ENCODE measurements around the gene ST6GALNAC3.

GRCh38 chr1:76657623-76658022, 583.1 kb downstream of the ST6GALNAC3 start:
- TF ChIP-seq GLI2 (tag by site-specific recombination; IDR thresholded peaks at IDR 0.05; ENCODE audit: borderline replicate concordance, low read depth) (no peak), ZNF571 (tag by site-specific recombination; IDR thresholded peaks at IDR 0.05) (no peak), ZNF24 (tag by site-specific recombination; IDR thresholded peaks at IDR 0.05) (no peak), ZNF660 (tag by site-specific recombination; IDR thresholded peaks at IDR 0.05) (no peak), CTCF (tag by site-specific recombination; IDR thresholded peaks at IDR 0.05) (no peak), ZNF133 (tag by site-specific recombination; IDR thresholded peaks at IDR 0.05) (no peak)
- TF ChIP-seq, protein P1, sequence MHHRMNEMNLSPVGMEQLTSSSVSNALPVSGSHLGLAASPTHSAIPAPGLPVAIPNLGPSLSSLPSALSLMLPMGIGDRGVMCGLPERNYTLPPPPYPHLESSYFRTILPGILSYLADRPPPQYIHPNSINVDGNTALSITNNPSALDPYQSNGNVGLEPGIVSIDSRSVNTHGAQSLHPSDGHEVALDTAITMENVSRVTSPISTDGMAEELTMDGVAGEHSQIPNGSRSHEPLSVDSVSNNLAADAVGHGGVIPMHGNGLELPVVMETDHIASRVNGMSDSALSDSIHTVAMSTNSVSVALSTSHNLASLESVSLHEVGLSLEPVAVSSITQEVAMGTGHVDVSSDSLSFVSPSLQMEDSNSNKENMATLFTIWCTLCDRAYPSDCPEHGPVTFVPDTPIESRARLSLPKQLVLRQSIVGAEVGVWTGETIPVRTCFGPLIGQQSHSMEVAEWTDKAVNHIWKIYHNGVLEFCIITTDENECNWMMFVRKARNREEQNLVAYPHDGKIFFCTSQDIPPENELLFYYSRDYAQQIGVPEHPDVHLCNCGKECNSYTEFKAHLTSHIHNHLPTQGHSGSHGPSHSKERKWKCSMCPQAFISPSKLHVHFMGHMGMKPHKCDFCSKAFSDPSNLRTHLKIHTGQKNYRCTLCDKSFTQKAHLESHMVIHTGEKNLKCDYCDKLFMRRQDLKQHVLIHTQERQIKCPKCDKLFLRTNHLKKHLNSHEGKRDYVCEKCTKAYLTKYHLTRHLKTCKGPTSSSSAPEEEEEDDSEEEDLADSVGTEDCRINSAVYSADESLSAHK (tag by site-specific recombination; IDR thresholded peaks at IDR 0.05) = no peak
- TF ChIP-seq, protein P2, sequence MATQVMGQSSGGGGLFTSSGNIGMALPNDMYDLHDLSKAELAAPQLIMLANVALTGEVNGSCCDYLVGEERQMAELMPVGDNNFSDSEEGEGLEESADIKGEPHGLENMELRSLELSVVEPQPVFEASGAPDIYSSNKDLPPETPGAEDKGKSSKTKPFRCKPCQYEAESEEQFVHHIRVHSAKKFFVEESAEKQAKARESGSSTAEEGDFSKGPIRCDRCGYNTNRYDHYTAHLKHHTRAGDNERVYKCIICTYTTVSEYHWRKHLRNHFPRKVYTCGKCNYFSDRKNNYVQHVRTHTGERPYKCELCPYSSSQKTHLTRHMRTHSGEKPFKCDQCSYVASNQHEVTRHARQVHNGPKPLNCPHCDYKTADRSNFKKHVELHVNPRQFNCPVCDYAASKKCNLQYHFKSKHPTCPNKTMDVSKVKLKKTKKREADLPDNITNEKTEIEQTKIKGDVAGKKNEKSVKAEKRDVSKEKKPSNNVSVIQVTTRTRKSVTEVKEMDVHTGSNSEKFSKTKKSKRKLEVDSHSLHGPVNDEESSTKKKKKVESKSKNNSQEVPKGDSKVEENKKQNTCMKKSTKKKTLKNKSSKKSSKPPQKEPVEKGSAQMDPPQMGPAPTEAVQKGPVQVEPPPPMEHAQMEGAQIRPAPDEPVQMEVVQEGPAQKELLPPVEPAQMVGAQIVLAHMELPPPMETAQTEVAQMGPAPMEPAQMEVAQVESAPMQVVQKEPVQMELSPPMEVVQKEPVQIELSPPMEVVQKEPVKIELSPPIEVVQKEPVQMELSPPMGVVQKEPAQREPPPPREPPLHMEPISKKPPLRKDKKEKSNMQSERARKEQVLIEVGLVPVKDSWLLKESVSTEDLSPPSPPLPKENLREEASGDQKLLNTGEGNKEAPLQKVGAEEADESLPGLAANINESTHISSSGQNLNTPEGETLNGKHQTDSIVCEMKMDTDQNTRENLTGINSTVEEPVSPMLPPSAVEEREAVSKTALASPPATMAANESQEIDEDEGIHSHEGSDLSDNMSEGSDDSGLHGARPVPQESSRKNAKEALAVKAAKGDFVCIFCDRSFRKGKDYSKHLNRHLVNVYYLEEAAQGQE (tag by site-specific recombination; IDR thresholded peaks at IDR 0.05) = no peak
- TF ChIP-seq, protein P3, sequence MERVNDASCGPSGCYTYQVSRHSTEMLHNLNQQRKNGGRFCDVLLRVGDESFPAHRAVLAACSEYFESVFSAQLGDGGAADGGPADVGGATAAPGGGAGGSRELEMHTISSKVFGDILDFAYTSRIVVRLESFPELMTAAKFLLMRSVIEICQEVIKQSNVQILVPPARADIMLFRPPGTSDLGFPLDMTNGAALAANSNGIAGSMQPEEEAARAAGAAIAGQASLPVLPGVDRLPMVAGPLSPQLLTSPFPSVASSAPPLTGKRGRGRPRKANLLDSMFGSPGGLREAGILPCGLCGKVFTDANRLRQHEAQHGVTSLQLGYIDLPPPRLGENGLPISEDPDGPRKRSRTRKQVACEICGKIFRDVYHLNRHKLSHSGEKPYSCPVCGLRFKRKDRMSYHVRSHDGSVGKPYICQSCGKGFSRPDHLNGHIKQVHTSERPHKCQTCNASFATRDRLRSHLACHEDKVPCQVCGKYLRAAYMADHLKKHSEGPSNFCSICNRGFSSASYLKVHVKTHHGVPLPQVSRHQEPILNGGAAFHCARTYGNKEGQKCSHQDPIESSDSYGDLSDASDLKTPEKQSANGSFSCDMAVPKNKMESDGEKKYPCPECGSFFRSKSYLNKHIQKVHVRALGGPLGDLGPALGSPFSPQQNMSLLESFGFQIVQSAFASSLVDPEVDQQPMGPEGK (tag by site-specific recombination; IDR thresholded peaks at IDR 0.05) = no peak

Data from HEK293 (cell line).